CD14-positive monocyte (primary cell): ENCODE results near the gene N4BP2L2. TPM values are rescaled to one million over a fixed set of nuclear protein-coding genes. Genes with fewer than 3 reads are reported as not detected.

ENCODE experiments used
- DNase-seq, 3 donors: peaks; one replicate each; pipeline ENCODE4 v3.0.0-alpha.2; 2011 to 2022
- H2AFZ ChIP-seq: 2 replicates; pipeline ENCODE4 v1.6.0; 2012; ENCODE audit warnings: mild to moderate bottlenecking, low read depth, low read length, inconsistent platforms; ENCODE audit not compliant: insufficient read depth, poor library complexity, severe bottlenecking
- H3K27ac ChIP-seq, 2 donors: 1 replicate in 1 of 2; 2 replicates in 1 of 2; pipeline ENCODE4 v1.5.1; 2012 to 2013; ENCODE audit warnings: low read length in 2 of 2, control low read depth in 1 of 2, inconsistent platforms in 1 of 2, low read depth in 1 of 2, mild to moderate bottlenecking in 1 of 2
- H3K27me3 ChIP-seq, 2 donors: one replicate each; pipeline versions ENCODE4 v1.6.0 to v1.6.1; 2011 to 2013; ENCODE audit warnings: low read length in 2 of 2; ENCODE audit not compliant: control insufficient read depth in 2 of 2, insufficient read depth in 2 of 2
- H3K36me3 ChIP-seq, 2 donors: replicated peaks in 1 of 2; 1 replicate in 1 of 2; 2 replicates in 1 of 2; pipeline versions ENCODE4 v1.5.1 to v1.6.1; 2012 to 2013; ENCODE audit warnings: low read length in 2 of 2, control low read depth in 1 of 2, inconsistent platforms in 1 of 2, mild to moderate bottlenecking in 1 of 2; ENCODE audit not compliant: insufficient read depth in 2 of 2, control insufficient read depth in 1 of 2
- H3K4me1 ChIP-seq, 2 donors: 1 replicate in 1 of 2; 2 replicates in 1 of 2; pipeline versions ENCODE4 v1.5.1 to v1.6.1; 2012 to 2013; ENCODE audit warnings: low read length in 2 of 2, control low read depth in 1 of 2, inconsistent platforms in 1 of 2, mild to moderate bottlenecking in 1 of 2, moderate library complexity in 1 of 2; ENCODE audit not compliant: insufficient read depth in 2 of 2, control insufficient read depth in 1 of 2
- H3K4me2 ChIP-seq: replicated peaks from 2 replicates; pipeline ENCODE3; 2012; ENCODE audit warnings: low read length, moderate library complexity, mild to moderate bottlenecking; ENCODE audit not compliant: poor library complexity, severe bottlenecking; ENCODE audit errors: extremely low read depth
- H3K4me3 ChIP-seq, 3 experiments: fragments of 200-600 bp in 1 of 3; sonication (generic) in 1 of 3; replicated peaks in 1 of 3; 1 replicate in 2 of 3; 2 replicates in 1 of 3; pipeline ENCODE4 v1.5.1; 2011 to 2013; ENCODE audit warnings: low read length in 3 of 3, mild to moderate bottlenecking in 3 of 3, control low read depth in 2 of 3, low read depth in 2 of 3, inconsistent platforms in 1 of 3, moderate library complexity in 1 of 3
- H3K79me2 ChIP-seq: 2 replicates; pipeline ENCODE4 v1.6.0; 2012; ENCODE audit warnings: mild to moderate bottlenecking, control low read depth, inconsistent platforms, low read length, moderate library complexity; ENCODE audit not compliant: insufficient read depth
- H3K9ac ChIP-seq: 2 replicates; pipeline ENCODE4 v1.6.0; 2017; ENCODE audit warnings: low read length, mild to moderate bottlenecking; ENCODE audit not compliant: insufficient read depth, poor library complexity, severe bottlenecking
- H3K9me3 ChIP-seq, 2 donors: replicated peaks in 1 of 2; 1 replicate in 1 of 2; 2 replicates in 1 of 2; pipeline versions ENCODE4 v1.5.1 to v1.6.1; 2012 to 2013; ENCODE audit warnings: low read length in 2 of 2, control low read depth in 1 of 2; ENCODE audit not compliant: control insufficient read depth in 1 of 2, insufficient read depth in 1 of 2
- H4K20me1 ChIP-seq: 2 replicates; pipeline ENCODE4 v1.6.0; 2012; ENCODE audit warnings: mild to moderate bottlenecking, low read length, control low read depth, moderate library complexity; ENCODE audit not compliant: insufficient read depth
- H3K27ac Mint-ChIP-seq, 7 donors: one replicate each; pipeline ENCODE4 v1.8.0; 2020; ENCODE audit warnings: mild to moderate bottlenecking in 7 of 7, mixed read lengths in 7 of 7, moderate library complexity in 6 of 7, inconsistent platforms in 2 of 7
- H3K27me3 Mint-ChIP-seq, 3 donors: one replicate each; pipeline ENCODE4 v1.8.0; 2021 to 2022; ENCODE audit warnings: low read depth in 3 of 3, mild to moderate bottlenecking in 3 of 3, mixed read lengths in 3 of 3, moderate library complexity in 3 of 3, inconsistent platforms in 1 of 3
- H3K36me3 Mint-ChIP-seq, 2 donors: one replicate each; pipeline ENCODE4 v1.8.0; 2020; ENCODE audit warnings: mixed read lengths in 2 of 2, inconsistent platforms in 1 of 2, mild to moderate bottlenecking in 1 of 2
- H3K4me1 Mint-ChIP-seq: one replicate; pipeline ENCODE4 v1.8.0; 2020; ENCODE audit warnings: mild to moderate bottlenecking, mixed read lengths
- H3K4me3 Mint-ChIP-seq, 2 donors: one replicate each; pipeline ENCODE4 v1.8.0; 2020; ENCODE audit warnings: mild to moderate bottlenecking in 2 of 2, mixed read lengths in 2 of 2, moderate library complexity in 1 of 2
- H3K9me3 Mint-ChIP-seq, 7 donors: one replicate each; pipeline ENCODE4 v1.8.0; 2020 to 2022; ENCODE audit warnings: mixed read lengths in 7 of 7, mild to moderate bottlenecking in 6 of 7, moderate library complexity in 6 of 7, inconsistent platforms in 2 of 7
- CTCF ChIP-seq: fragments of 200-600 bp; IDR thresholded peaks from one replicate; pipeline ENCODE4 v1.8.0; 2022; ENCODE audit warnings: antibody characterized with exemption, mild to moderate bottlenecking
- WGBS: methylation state at CpG from one replicate; pipeline ENCODE4 v1.1.5; 2013; ENCODE audit warnings: missing lambda C conversion rate; ENCODE audit not compliant: insufficient coverage; 5-methylcytosine and 5-hydroxymethylcytosine counted together
- intact Hi-C, 2 donors: fragments of 100-400 bp; cut with micrococcal nuclease; formaldehyde crosslinking; loops; one replicate each; pipeline versions ENCODE4 v1.15.0 to v1.15.1; 2023
- polyA plus RNA-seq, 3 donors: library from polyadenylated mRNA; depleted of rRNA in 1 of 3; unstranded in 2 of 3; stranded (reverse) in 1 of 3; fragments of 300-500 nt in 2 of 3; fragments of >200 nt in 1 of 3; fragmentation: Illumina TruSeq in 2 of 3; gene quantifications; 1 replicate in 2 of 3; 2 replicates in 1 of 3; pipeline ENCODE4 v1.2.3, GENCODE V29; 2012 to 2021

N4BP2L2 gene
- polyA plus RNA-seq, 3 donors, result 94.2 to 105 (median 96.4) TPM

DNA sequence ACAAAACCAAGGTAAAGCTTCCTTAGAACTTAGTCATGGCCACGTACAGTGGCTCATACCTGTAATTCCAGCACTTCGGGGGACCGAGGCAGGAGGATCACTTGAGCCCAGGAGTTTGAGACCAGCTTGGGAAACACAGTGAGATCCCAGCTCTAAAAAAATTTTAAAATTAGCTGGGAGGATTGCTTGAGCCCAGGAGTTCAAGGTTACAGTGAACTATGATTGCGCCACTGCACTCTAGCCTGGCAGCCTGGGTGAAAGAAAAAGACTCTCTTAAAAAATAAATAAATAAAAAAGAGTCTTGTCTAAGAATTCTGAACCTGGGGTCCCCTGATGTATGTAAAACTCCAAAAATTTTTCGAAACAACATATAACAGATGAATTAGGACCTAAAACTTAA is 34.9 kb downstream of the N4BP2L2 start:
- no peak for TF ChIP-seq CTCF
- intact Hi-C loops, result no loop called here
- DNase-seq, result no peak
- Mint-ChIP-seq H3K4me1 (peaks cover 4% of the 10 kb centered on the region), H3K27me3 (peaks cover 0 to 2% (median 0%) of the 10 kb centered on the region in 3 donors), H3K4me3 (no peak overlapping the region), H3K36me3 (peaks cover 0 to 11% of the 10 kb centered on the region in 2 donors), H3K27ac (no peak overlapping the region), H3K9me3 (no peaks in the 10 kb centered on the region)
- H3K9ac ChIP-seq, result no peak overlapping the region
- H4K20me1 ChIP-seq, result peaks cover 4% of the 10 kb centered on the region
- no peak overlapping the region for H3K4me2 ChIP-seq
- no peaks in the 10 kb centered on the region for H3K9me3 ChIP-seq
- no peak overlapping the region for H2AFZ ChIP-seq
- H3K27ac ChIP-seq, result no peak overlapping the region
- peaks cover 4 to 32% of the 10 kb centered on the region in 2 donors for H3K36me3 ChIP-seq
- no peaks in the 10 kb centered on the region for H3K4me1 ChIP-seq
- no peaks in the 10 kb centered on the region for H3K27me3 ChIP-seq
- no peak overlapping the region for H3K4me3 ChIP-seq
- H3K79me2 ChIP-seq, result no peaks in the 10 kb centered on the region
- WGBS, result 100% methylated on average over 2 of the region's 5 CpGs

GRCh38 chr13:32501064-32501463 is 37.5 kb downstream of the N4BP2L2 start:
- Histone ChIP-seq H2AFZ (no peak overlapping the region), H3K9me3 (no peaks in the 10 kb centered on the region), H3K27me3 (no peaks in the 10 kb centered on the region), H4K20me1 (peaks cover 4% of the 10 kb centered on the region), H3K4me3 (no peak overlapping the region), H3K4me1 (no peaks in the 10 kb centered on the region), H3K79me2 (no peaks in the 10 kb centered on the region), H3K9ac (no peak overlapping the region), H3K4me2 (no peak overlapping the region), H3K36me3 (peaks cover 0 to 5% of the 10 kb centered on the region in 2 donors), H3K27ac (no peak overlapping the region)
- DNase-seq, result no peak
- Mint-ChIP-seq H3K36me3 (peaks cover 0 to 11% of the 10 kb centered on the region in 2 donors), H3K4me3 (no peak overlapping the region), H3K9me3 (no peaks in the 10 kb centered on the region), H3K4me1 (peaks cover 4% of the 10 kb centered on the region), H3K27me3 (peaks cover 0 to 3% (median 0%) of the 10 kb centered on the region in 3 donors), H3K27ac (peak overlapping the region in 1 of 7 donors; percentile 60)
- 100% methylated on average over 4 of the region's 6 CpGs for WGBS
- intact Hi-C loops, result no loop called here
- no peak for TF ChIP-seq CTCF
